Activated T-cell treated with anti-CD3 and anti-CD28 coated beads, Interleukin-2, amount 50 U/mL, for 24 hours (primary cell): ENCODE data around the gene GNG10.

Experiments
- DNase-seq: peaks from one replicate; pipeline ENCODE4 v3.0.0-alpha.2; 2020
- H3K27ac Mint-ChIP-seq: 2 replicates; pipeline ENCODE4 v1.8.0; 2020; ENCODE audit warnings: mild to moderate bottlenecking, mixed read lengths
- H3K27me3 Mint-ChIP-seq: 2 replicates; pipeline ENCODE4 v1.8.0; 2020; ENCODE audit warnings: mixed read lengths
- H3K36me3 Mint-ChIP-seq: 2 replicates; pipeline ENCODE4 v1.8.0; 2020; ENCODE audit warnings: low read depth, mixed read lengths
- H3K4me1 Mint-ChIP-seq: 2 replicates; pipeline ENCODE4 v1.8.0; 2020; ENCODE audit warnings: low read depth, mixed read lengths
- H3K4me3 Mint-ChIP-seq: 2 replicates; pipeline ENCODE4 v1.8.0; 2020; ENCODE audit warnings: mild to moderate bottlenecking, moderate library complexity, mixed read lengths
- H3K9me3 Mint-ChIP-seq: 2 replicates; pipeline ENCODE4 v1.8.0; 2020; ENCODE audit warnings: mixed read lengths

The GNG10 gene

DNA sequence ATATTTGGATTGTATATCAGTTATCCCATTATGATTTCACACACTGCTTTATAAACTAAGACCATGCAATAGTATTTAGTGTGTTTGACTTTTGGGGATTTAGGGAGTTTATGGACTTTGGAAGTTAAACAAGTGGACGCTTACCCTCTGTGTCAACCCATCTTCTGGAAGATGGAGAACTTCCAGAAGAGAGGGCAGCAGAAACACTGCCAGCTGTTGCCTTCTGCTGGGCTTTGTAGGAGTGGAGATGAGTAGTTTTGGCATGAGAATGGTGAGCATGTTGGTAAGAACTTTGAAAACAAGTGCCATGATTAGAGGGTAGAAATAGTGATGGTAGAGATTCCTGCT is 28.0 kb upstream of the GNG10 start:
- peaks cover 34% of the 10 kb centered on the region for H3K36me3 Mint-ChIP-seq
- H3K4me3 Mint-ChIP-seq: peak overlapping the region; percentile 87
- no peaks in the 10 kb centered on the region for H3K9me3 Mint-ChIP-seq
- no peak overlapping the region for H3K27ac Mint-ChIP-seq
- H3K4me1 Mint-ChIP-seq: peaks cover 48% of the 10 kb centered on the region
- DNase-seq: no peak
- H3K27me3 Mint-ChIP-seq: no peaks in the 10 kb centered on the region

DNA sequence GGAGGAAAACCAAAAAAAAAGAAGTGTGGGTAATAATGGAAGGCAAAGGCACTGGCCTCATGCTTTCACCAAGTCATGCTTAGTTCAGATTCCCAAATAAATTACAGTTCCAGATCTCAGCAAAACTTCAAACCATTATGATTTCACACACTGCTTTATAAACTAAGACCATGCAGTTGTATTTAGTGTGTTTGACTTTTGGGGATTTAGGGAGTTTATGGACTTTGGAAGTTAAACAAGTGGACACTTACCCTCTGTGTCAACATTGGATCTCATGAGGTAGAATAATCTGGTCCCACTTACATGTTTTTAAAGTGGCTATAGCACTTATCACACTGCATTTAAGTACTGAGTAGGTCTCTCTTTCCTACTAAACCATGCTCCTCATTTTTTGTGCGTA is 26.5 kb upstream of the GNG10 start:
- Mint-ChIP-seq H3K4me1 (peaks cover 48% of the 10 kb centered on the region), H3K27me3 (no peaks in the 10 kb centered on the region)

DNA sequence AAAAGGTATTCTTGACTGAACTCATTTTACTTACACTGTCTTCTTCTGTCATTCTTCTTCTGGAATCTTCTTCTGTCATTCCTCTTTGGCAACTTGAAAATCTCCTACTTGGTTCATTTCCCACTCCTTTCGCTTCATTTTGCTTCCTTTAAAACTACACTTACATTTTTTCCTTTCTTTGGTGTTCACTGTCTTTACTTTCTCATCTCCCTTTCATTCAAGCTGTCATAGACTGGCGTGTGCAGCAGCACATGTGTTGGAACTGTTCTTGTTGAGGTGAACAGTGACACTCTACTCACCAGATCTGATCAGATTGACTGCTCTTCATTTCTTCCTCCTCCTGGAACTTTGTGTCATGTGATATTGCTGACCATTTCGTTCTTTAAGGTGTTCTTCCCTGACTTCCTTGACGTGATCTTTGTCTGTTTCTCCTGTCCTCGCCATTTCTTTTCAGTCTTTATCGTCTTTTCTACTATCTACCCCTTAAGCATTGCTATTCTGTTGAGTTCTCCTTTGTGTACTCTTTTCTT is 23.9 kb upstream of the GNG10 start:
- Mint-ChIP-seq H3K9me3 (no peaks in the 10 kb centered on the region), H3K27ac (no peak overlapping the region), H3K27me3 (no peaks in the 10 kb centered on the region), H3K36me3 (peaks cover 25% of the 10 kb centered on the region), H3K4me1 (peaks cover 37% of the 10 kb centered on the region), H3K4me3 (no peak overlapping the region)
- DNase-seq: no peak

More for the DNA sequence above, 26.5 kb upstream of the GNG10 start:
- Mint-ChIP-seq H3K36me3 (peaks cover 34% of the 10 kb centered on the region), H3K9me3 (no peaks in the 10 kb centered on the region), H3K27ac (no peak overlapping the region), H3K4me3 (no peak overlapping the region)
- DNase-seq: no peak

DNA sequence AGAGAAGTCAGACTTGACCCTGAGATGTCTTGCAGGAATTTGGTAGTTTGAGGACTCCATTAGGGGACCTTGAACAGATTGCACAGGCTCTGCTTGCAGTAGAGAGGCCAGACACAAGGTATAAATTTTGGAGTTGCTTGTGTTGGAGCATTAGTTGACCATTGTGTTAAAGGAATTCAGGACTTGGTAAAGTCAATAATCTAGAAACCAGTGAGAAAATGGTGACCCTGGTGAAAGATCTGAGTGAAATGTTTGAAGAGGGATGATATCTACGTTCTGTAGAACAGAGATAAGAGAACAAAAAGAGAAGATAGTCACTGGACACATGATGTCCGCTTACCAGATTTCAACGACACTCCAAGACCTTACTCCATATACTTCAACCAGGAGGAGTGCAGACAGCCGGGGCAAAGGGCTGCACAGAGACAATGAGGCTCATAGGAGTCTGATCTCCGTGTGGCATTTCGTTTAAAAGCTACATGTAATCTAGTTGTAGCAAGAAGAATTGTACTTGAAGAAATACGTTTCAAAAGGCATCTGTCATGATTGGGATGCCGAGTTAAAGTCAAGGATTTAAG is 17.1 kb upstream of the GNG10 start:
- no peak overlapping the region for H3K27ac Mint-ChIP-seq
- no peak overlapping the region for H3K4me3 Mint-ChIP-seq
- no peak for DNase-seq
- H3K27me3 Mint-ChIP-seq: no peaks in the 10 kb centered on the region
- no peaks in the 10 kb centered on the region for H3K9me3 Mint-ChIP-seq
- no peaks in the 10 kb centered on the region for H3K4me1 Mint-ChIP-seq
- peaks cover 60% of the 10 kb centered on the region for H3K36me3 Mint-ChIP-seq

DNA sequence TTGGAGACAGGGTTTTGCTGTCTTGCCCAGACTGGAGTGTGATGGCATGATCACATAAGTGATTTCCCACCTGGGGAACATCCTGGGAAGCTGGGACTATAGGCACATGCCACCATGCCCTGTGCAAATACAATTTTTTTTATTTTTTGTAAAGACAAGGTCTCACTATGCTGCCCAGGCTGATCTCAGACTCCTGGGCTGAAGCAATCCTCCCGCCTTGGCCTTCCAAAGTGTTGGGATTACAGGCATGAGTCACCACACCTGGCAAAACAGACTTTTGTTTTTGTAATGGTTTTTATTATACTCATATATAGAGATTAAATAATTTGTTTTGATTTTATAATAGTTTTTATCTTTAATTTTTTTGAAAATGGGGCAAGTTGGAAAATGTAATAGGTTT is 15.6 kb upstream of the GNG10 start:
- DNase-seq: no peak
- H3K27me3 Mint-ChIP-seq: no peaks in the 10 kb centered on the region

DNA sequence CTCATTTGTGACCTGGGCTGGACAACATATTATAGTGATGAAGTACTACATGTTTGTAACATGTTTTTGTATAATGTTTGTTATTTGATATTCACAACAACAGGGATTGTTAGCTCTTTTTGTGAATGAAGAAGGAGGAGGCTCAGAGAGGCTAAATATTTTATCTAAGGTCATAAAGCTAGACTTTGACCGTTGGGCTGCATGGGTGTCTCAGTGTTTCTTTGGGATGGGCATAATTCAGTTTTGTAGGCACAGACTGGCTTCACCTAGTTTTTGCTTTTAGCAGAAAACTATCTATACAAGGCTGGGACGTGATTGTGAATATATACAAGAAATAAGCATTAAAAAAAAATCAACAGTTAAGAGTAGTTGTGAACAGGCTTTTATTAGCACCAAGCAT is 15.0 kb upstream of the GNG10 start:
- H3K27me3 Mint-ChIP-seq: no peaks in the 10 kb centered on the region
- no peak for DNase-seq
- no peak overlapping the region for H3K27ac Mint-ChIP-seq
- H3K4me3 Mint-ChIP-seq: no peak overlapping the region
- H3K9me3 Mint-ChIP-seq: no peaks in the 10 kb centered on the region
- H3K36me3 Mint-ChIP-seq: peaks cover 78% of the 10 kb centered on the region
- no peaks in the 10 kb centered on the region for H3K4me1 Mint-ChIP-seq

More for the DNA sequence above, 15.6 kb upstream of the GNG10 start:
- H3K36me3 Mint-ChIP-seq: peaks cover 74% of the 10 kb centered on the region
- H3K4me3 Mint-ChIP-seq: no peak overlapping the region
- no peaks in the 10 kb centered on the region for H3K9me3 Mint-ChIP-seq
- H3K4me1 Mint-ChIP-seq: no peaks in the 10 kb centered on the region
- H3K27ac Mint-ChIP-seq: no peak overlapping the region

DNA sequence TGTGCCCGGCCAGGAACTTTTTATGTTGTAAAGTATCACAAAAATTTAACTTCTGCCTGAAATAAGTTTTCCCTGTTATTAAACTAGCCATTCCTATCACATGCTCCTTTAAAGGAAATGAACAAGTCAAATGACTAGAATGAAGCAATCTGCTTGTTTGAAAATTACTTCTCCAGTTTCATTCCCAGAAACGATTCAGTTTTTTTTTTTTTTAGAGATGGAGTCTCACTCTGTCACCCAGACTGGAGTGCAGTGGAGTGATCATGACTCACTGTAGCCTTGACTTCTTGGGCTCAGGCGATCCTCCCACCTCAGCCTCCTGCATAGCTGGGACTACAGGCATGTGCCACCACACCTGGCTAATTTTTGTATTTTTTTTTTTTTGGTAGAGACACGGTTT is 13.3 kb upstream of the GNG10 start:
- Mint-ChIP-seq H3K36me3 (peaks cover 75% of the 10 kb centered on the region), H3K27me3 (no peaks in the 10 kb centered on the region)

DNA sequence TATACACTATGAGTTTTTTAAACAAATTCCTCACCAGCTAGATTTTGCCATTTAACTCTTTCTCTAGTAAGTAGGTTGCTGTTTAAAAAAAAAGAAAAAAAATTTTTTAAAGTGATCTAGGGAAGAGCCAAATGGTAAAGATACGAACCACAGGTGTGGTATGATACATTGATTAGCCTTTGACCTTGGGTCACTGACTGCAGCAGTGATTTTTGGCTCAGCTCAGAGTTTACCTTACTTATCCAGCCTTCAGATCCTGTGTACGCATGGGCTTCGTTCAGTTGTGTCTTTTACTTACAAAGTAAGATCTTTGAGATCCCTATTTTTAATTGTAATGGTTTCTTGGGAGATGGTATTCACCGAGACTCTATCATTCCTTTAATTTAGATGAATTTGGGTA is 12.4 kb upstream of the GNG10 start:
- H3K9me3 Mint-ChIP-seq: no peaks in the 10 kb centered on the region
- H3K4me1 Mint-ChIP-seq: no peaks in the 10 kb centered on the region
- H3K27me3 Mint-ChIP-seq: no peaks in the 10 kb centered on the region
- DNase-seq: no peak
- no peak overlapping the region for H3K27ac Mint-ChIP-seq
- no peak overlapping the region for H3K4me3 Mint-ChIP-seq
- H3K36me3 Mint-ChIP-seq: peaks cover 75% of the 10 kb centered on the region

More for the DNA sequence above, 13.3 kb upstream of the GNG10 start:
- no peak overlapping the region for H3K27ac Mint-ChIP-seq
- DNase-seq: no peak
- H3K4me3 Mint-ChIP-seq: no peak overlapping the region
- no peaks in the 10 kb centered on the region for H3K9me3 Mint-ChIP-seq
- H3K4me1 Mint-ChIP-seq: no peaks in the 10 kb centered on the region

DNA sequence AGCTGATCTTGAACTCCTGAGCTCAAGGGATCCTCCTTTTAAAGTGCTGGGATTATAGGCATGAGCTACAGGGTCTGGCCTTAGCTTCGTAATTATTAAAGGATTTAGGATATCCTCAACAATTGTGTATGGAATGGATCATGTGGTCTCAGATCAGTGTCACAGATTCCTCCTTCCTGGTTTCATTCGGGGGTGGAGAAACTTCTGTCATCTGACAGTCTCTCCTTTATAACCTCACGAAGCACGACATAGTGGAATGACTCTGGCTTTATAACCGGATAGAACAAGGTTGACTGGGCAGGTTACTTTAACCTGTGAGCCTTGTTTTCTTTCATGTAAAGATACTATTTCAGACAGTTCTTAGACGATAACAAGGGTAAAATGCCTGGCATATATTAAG is 4.4 kb upstream of the GNG10 start:
- no peaks in the 10 kb centered on the region for H3K27me3 Mint-ChIP-seq
- peaks cover 28% of the 10 kb centered on the region for H3K36me3 Mint-ChIP-seq
- H3K4me1 Mint-ChIP-seq: peaks cover 9% of the 10 kb centered on the region
- H3K9me3 Mint-ChIP-seq: no peaks in the 10 kb centered on the region
- no peak for DNase-seq
- no peak overlapping the region for H3K4me3 Mint-ChIP-seq
- H3K27ac Mint-ChIP-seq: no peak overlapping the region

DNA sequence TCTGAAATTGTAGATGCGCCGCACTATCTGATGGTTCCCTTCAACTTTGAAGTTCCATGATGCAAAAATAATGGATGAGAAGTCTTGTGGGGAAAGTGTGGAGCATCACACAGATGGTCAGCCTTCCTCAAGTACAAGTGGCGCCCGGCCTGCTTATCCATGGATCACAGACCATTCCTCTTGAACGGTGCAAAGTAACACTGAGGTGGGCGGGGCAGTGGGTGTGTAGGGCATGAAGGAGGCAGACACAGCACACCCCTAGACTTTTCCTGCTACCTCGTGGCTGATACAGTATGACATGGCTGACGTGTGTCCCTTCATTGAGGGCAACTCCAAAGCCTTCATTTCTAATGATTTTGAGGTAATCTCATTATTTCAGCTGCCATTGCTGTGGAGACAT is 2.5 kb upstream of the GNG10 start:
- H3K4me1 Mint-ChIP-seq: peaks cover 24% of the 10 kb centered on the region
- H3K27ac Mint-ChIP-seq: no peak overlapping the region
- no peaks in the 10 kb centered on the region for H3K27me3 Mint-ChIP-seq
- no peaks in the 10 kb centered on the region for H3K9me3 Mint-ChIP-seq
- no peak overlapping the region for H3K4me3 Mint-ChIP-seq
- peaks cover 30% of the 10 kb centered on the region for H3K36me3 Mint-ChIP-seq
- DNase-seq: no peak

DNA sequence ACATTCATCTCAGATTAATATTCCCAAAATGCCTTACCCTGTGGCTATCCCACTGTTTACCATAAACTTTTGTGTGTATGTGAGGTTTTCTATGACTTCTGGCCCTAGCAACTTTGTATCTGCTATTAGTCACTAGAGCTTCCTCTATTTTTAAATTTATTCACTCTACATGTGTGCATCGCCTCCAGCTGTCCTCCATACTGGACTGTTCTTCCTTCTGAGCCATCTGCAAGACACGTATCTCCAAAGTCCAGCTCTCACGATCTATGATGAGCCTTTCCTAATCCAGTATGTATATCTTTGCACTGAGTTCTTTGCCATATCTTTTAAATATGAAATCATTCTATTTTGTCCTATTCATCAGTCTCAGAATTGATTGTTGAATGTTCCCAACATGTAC is 1.7 kb upstream of the GNG10 start:
- H3K36me3 Mint-ChIP-seq: peaks cover 27% of the 10 kb centered on the region
- peaks cover 26% of the 10 kb centered on the region for H3K4me1 Mint-ChIP-seq
- H3K27ac Mint-ChIP-seq: no peak overlapping the region
- no peaks in the 10 kb centered on the region for H3K27me3 Mint-ChIP-seq
- H3K4me3 Mint-ChIP-seq: no peak overlapping the region
- no peak for DNase-seq
- no peaks in the 10 kb centered on the region for H3K9me3 Mint-ChIP-seq

DNA sequence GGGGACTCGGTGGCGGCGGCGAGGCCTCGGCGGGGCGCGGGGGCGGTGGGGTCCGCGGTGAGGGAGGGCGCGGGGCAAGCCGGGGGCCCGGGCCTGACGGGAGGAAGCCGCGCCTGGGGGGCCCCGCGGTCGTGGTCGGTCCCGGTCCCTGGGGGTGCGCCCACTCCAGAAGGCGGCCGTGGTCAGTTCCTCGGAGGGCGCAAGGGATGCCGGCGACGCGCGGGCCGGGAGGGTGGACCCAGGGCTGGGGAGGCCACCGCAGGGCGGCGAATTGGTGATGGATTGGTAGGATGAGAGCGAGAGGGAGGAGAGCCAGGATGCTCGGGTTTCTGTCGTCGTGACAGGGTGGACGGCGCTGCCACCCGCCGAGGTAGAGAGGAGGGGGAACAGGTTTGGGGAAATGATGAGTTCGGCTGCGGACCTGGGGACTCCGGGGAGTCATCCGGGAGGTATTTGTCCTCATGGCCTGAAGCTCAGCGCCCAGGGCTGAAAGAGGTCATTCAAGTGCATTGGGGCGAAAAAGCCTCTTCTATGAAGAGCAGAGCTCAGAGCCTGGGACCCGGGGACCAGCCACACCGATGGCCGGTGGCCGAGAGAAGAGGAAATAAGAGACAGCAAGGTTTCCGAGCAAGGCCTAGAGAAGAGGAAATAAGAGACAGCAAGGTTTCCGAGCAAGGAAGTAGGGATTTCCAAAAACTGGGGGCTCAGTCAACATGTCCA is 557 bp downstream of the GNG10 start:
- peak; percentile 66 for DNase-seq
- H3K4me3 Mint-ChIP-seq: peak overlapping the region; percentile 93
- peaks cover 35% of the 10 kb centered on the region for H3K36me3 Mint-ChIP-seq

DNA sequence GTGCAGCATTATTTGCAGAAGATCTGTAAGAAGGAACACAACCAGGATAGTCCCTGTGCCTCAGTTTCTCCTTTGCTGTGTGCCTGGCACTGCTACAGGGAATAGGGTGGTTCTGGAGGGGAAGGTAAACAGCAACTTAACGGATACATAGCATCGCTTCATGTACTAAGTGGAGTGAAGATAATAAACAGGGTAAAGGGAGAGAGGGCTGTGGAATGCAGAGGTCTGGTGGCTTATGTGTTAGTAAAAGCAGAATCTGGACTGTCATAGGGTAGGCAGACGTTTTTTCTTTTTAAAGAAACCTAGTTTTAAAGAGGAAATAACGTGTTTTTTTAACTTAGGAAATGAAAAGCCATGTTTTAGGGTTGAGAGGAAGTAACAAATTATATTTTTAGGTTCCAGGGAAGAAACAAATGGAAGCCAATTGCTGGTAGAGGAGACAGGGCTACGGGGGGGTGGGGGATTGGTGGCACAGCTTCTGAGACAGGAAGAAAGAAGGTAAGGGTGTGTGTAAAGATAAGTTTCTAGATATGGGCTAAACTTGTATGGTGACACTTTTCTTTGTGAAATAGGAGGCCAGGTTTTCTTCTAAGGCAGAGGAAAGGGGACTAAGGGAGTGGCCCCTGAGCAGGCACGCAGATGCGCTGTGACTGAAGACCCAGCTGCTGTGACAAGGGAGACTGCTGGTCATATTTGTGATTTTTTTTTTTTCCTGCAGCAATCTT is 1.3 kb downstream of the GNG10 start:
- H3K27me3 Mint-ChIP-seq: no peaks in the 10 kb centered on the region
- H3K9me3 Mint-ChIP-seq: no peaks in the 10 kb centered on the region
- H3K27ac Mint-ChIP-seq: peak overlapping the region; percentile 96
- H3K4me3 Mint-ChIP-seq: peak overlapping the region; percentile 93
- peaks cover 43% of the 10 kb centered on the region for H3K36me3 Mint-ChIP-seq
- H3K4me1 Mint-ChIP-seq: peaks cover 37% of the 10 kb centered on the region
- DNase-seq: no peak

More for the DNA sequence above, 557 bp downstream of the GNG10 start:
- peak overlapping the region; percentile 96 for H3K27ac Mint-ChIP-seq
- H3K4me1 Mint-ChIP-seq: peaks cover 37% of the 10 kb centered on the region
- H3K27me3 Mint-ChIP-seq: no peaks in the 10 kb centered on the region
- no peaks in the 10 kb centered on the region for H3K9me3 Mint-ChIP-seq

DNA sequence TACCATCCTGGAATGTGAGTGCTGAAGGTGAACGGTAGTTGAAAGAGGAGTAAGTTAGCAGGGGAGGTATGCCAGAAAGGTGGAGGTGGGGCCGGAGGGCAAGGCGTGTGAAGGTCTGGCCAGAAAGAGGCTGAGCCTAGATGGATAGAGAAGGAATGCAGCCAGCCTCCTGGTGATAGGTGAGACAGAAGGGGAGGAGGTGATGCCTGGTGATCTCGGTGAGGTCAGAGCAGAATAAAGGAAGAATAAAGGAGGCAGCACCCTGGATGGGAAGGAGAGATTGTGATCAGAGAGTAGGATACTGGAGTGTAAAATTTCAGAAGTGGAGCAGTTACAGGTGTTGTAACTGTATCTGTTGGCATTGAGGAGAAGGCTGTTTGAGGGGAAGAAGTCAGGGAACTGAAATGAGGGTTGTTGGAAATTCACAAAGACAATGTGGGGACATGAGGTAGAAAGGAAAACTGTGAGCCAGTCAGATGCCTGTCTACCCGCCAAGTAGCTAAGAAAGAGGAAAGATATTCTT is 2.0 kb downstream of the GNG10 start:
- H3K4me1 Mint-ChIP-seq: peaks cover 37% of the 10 kb centered on the region
- H3K27ac Mint-ChIP-seq: peak overlapping the region; percentile 96
- H3K9me3 Mint-ChIP-seq: no peaks in the 10 kb centered on the region
- no peaks in the 10 kb centered on the region for H3K27me3 Mint-ChIP-seq
- H3K4me3 Mint-ChIP-seq: peak overlapping the region; percentile 93
- no peak for DNase-seq
- H3K36me3 Mint-ChIP-seq: peaks cover 48% of the 10 kb centered on the region
